K562 (cell line): ENCODE measurements around the gene EFCAB12.

Experiments used
- CTCF ChIP-seq, 3 experiments: IDR thresholded peaks in 2 of 3; conservative IDR thresholded peaks in 1 of 3; 2 replicates each; pipeline ENCODE4 v1.5.1; 2011 to 2012; ENCODE audit warnings: low read length in 3 of 3, mild to moderate bottlenecking in 3 of 3, control low read depth in 2 of 3, improper control_type of control experiment in 1 of 3, inconsistent platforms in 1 of 3, low read depth in 1 of 3, mixed read lengths in 1 of 3, moderate library complexity in 1 of 3; ENCODE audit not compliant: insufficient read depth in 2 of 3
- EGR1 ChIP-seq: fragments of 450-650 bp; conservative IDR thresholded peaks from 2 replicates; pipeline ENCODE4 v1.6.1; 2017; ENCODE audit warnings: mild to moderate bottlenecking
- EZH2 ChIP-seq: IDR thresholded peaks from 2 replicates; pipeline ENCODE4 v1.6.1; 2012; ENCODE audit warnings: low read depth, mild to moderate bottlenecking, inconsistent platforms, low read length, borderline replicate concordance
- MBD2 ChIP-seq: sonication (generic); IDR thresholded peaks from 2 replicates; pipeline ENCODE4 v1.6.1; 2016; ENCODE audit warnings: low read depth, borderline replicate concordance
- MLX ChIP-seq, 2 experiments: fragments of 450-650 bp in 1 of 2; sonication (generic) in 1 of 2; formaldehyde crosslinking; conservative IDR thresholded peaks; 2 replicates each; pipeline versions ENCODE4 v1.4.0 to v1.8.1; 2020 to 2022; ENCODE audit warnings: mild to moderate bottlenecking in 1 of 2, missing genetic modification reagents in 1 of 2
- NFRKB ChIP-seq: fragments of 450-650 bp; IDR thresholded peaks from 2 replicates; pipeline ENCODE4 v1.6.1; 2016; ENCODE audit warnings: low read depth
- PHF21A ChIP-seq: fragments of 450-650 bp; IDR thresholded peaks from 2 replicates; pipeline ENCODE4 v1.6.1; 2017; ENCODE audit warnings: low read depth, borderline replicate concordance
- SIX5 ChIP-seq, 2 experiments: IDR thresholded peaks; 2 replicates each; pipeline ENCODE4 v1.6.1; 2011; ENCODE audit warnings: low read length in 2 of 2, borderline replicate concordance in 1 of 2, low read depth in 1 of 2, mild to moderate bottlenecking in 1 of 2, moderate library complexity in 1 of 2; ENCODE audit not compliant: insufficient read depth in 1 of 2
- SMARCB1 ChIP-seq: IDR thresholded peaks from 2 replicates; pipeline ENCODE4 v1.6.1; 2011; ENCODE audit warnings: improper control_type of control experiment, low read depth; ENCODE audit not compliant: insufficient read length
- SNAPC5 ChIP-seq: fragments of 250-450 bp; sonication (Bioruptor Pico); IDR thresholded peaks from 2 replicates; pipeline ENCODE4 v1.8.0; 2021; ENCODE audit warnings: moderate library complexity, mild to moderate bottlenecking, inconsistent platforms
- TAF1 ChIP-seq: IDR thresholded peaks from 2 replicates; pipeline ENCODE4 v1.6.1; 2011; ENCODE audit warnings: mild to moderate bottlenecking, low read length, moderate library complexity; ENCODE audit not compliant: insufficient read depth, control insufficient read depth, severe bottlenecking; ENCODE audit errors: extremely low read depth
- TCF7L2 ChIP-seq: fragments of 150-350 bp; IDR thresholded peaks from 2 replicates; pipeline ENCODE4 v1.6.1; 2016; ENCODE audit warnings: low read depth, mild to moderate bottlenecking, low read length, moderate library complexity
- ZNF274 ChIP-seq: IDR thresholded peaks from 2 replicates; pipeline ENCODE4 v1.6.1; 2011; ENCODE audit warnings: low read depth, mild to moderate bottlenecking, low read length, moderate library complexity, borderline replicate concordance

- no peak for TF ChIP-seq SIX5 (IDR thresholded peaks at IDR 0.05; ENCODE audit: borderline replicate concordance in 1 of 2, insufficient read depth in 1 of 2, low read depth in 1 of 2, low read length in 2 of 2)
- no peak for TF ChIP-seq SMARCB1
- TF ChIP-seq NFRKB = no peak
- peak; percentile 40; the same call in 1 of the 2 replicates for TF ChIP-seq EGR1
- no peak for TF ChIP-seq EZH2
- no peak for TF ChIP-seq PHF21A
- TF ChIP-seq MLX (CRISPR knock-in tag; conservative IDR thresholded peaks at IDR 0.05) = no peak
- no peak for TF ChIP-seq TAF1
- no peak for TF ChIP-seq MBD2
- TF ChIP-seq CTCF (IDR thresholded peaks at IDR 0.05 in 2 of 3, conservative IDR thresholded peaks at IDR 0.05 in 1 of 3; ENCODE audit: insufficient read depth in 2 of 3, low read depth in 1 of 3, low read length in 3 of 3) = no peak
- TF ChIP-seq ZNF274 = no peak
- TF ChIP-seq SNAPC5 (CRISPR knock-in tag) = no peak
- TF ChIP-seq TCF7L2 = no peak
Measured at GRCh38 chr3:129425213-129425612, 3.2 kb downstream of the EFCAB12 start.
